ENCODE data around the gene CARMIL1.
A peak's percentile ranks its signal among the peaks of the same experiment; 100 is the strongest.
"Not testable (repeated sequence)": the region's sequence is repeated elsewhere in the genome, so short reads cannot be mapped to it uniquely, and the experiment has no call there.

Gene CARMIL1

GRCh38 chr6:25375125-25375524, 96.0 kb downstream of the CARMIL1 start:
- DNase-seq = no peak

GRCh38 chr6:25377664-25378063, 98.5 kb downstream of the CARMIL1 start:
- no peak for DNase-seq

GRCh38 chr6:25381077-25381476, 101.9 kb downstream of the CARMIL1 start:
- no peak for DNase-seq

GRCh38 chr6:25382476-25382875, 103.3 kb downstream of the CARMIL1 start:
- not testable (repeated sequence) for DNase-seq

GRCh38 chr6:25384234-25384633, 105.1 kb downstream of the CARMIL1 start:
- DNase-seq = no peak

- no peak for DNase-seq
Measured at GRCh38 chr6:25384967-25385366, 105.8 kb downstream of the CARMIL1 start.

- no peak for DNase-seq
Measured at GRCh38 chr6:25387483-25387882, 108.3 kb downstream of the CARMIL1 start.

- no peak for DNase-seq
Measured at GRCh38 chr6:25387911-25388310, 108.7 kb downstream of the CARMIL1 start.

- DNase-seq = no peak
Measured at GRCh38 chr6:25388776-25389175, 109.6 kb downstream of the CARMIL1 start.

GRCh38 chr6:25389471-25389870, 110.3 kb downstream of the CARMIL1 start:
- no peak for DNase-seq

GRCh38 chr6:25392372-25392771, 113.2 kb downstream of the CARMIL1 start:
- no peak for DNase-seq

- DNase-seq = no peak
Measured at GRCh38 chr6:25395731-25396130, 116.6 kb downstream of the CARMIL1 start.

GRCh38 chr6:25397406-25397805, 118.2 kb downstream of the CARMIL1 start:
- no peak for DNase-seq

GRCh38 chr6:25399885-25400284, 120.7 kb downstream of the CARMIL1 start:
- no peak for DNase-seq

GRCh38 chr6:25401711-25402110, 122.5 kb downstream of the CARMIL1 start:
- DNase-seq = no peak

- no peak for DNase-seq
Measured at GRCh38 chr6:25402125-25402524, 123.0 kb downstream of the CARMIL1 start.

GRCh38 chr6:25403150-25403549, 124.0 kb downstream of the CARMIL1 start:
- no peak for DNase-seq

- DNase-seq = no peak
Measured at GRCh38 chr6:25404091-25404490, 124.9 kb downstream of the CARMIL1 start.

- DNase-seq = no peak
Measured at GRCh38 chr6:25404693-25405169, 125.6 kb downstream of the CARMIL1 start.

- DNase-seq = no peak
Measured at GRCh38 chr6:25405442-25405841, 126.3 kb downstream of the CARMIL1 start.

- no peak for DNase-seq
Measured at GRCh38 chr6:25407431-25407830, 128.3 kb downstream of the CARMIL1 start.

- DNase-seq = no peak
Measured at GRCh38 chr6:25410102-25410501, 130.9 kb downstream of the CARMIL1 start.

GRCh38 chr6:25411316-25411950, 132.3 kb downstream of the CARMIL1 start:
- no peak for DNase-seq

GRCh38 chr6:25413207-25413905, 134.2 kb downstream of the CARMIL1 start:
- peak; percentile 60 for DNase-seq

- DNase-seq = no peak
Measured at GRCh38 chr6:25414168-25414567, 135.0 kb downstream of the CARMIL1 start.
